Urinary bladder (tissue), 4 donors: ENCODE data around the gene NR2C2AP. TPM values are rescaled to one million over a fixed set of nuclear protein-coding genes. Genes with fewer than 3 reads are reported as not detected.
A peak's percentile ranks its signal among the peaks of the same experiment; 100 is the strongest.
"Not testable (repeated sequence)": the region's sequence is repeated elsewhere in the genome, so short reads cannot be mapped to it uniquely, and the experiment has no call there.

Experiments used
- DNase-seq: peaks from one replicate; pipeline ENCODE4 v3.0.0-alpha.2; 2015; ENCODE audit errors: extremely low spot score
- H3K27ac ChIP-seq: one replicate; pipeline ENCODE4 v1.5.1; 2013; ENCODE audit warnings: low read depth, mild to moderate bottlenecking, moderate library complexity
- H3K36me3 ChIP-seq: one replicate; pipeline ENCODE4 v1.6.1; 2013; ENCODE audit warnings: mild to moderate bottlenecking, moderate library complexity; ENCODE audit not compliant: insufficient read depth
- H3K4me1 ChIP-seq: one replicate; pipeline ENCODE4 v1.6.1; 2013; ENCODE audit warnings: mild to moderate bottlenecking, moderate library complexity; ENCODE audit not compliant: insufficient read depth
- H3K4me3 ChIP-seq: one replicate; pipeline ENCODE4 v1.5.1; 2013; ENCODE audit warnings: low read depth, low read length
- WGBS: extraction: QIAGEN DNeasy Blood & Tissue Kit; methylation state at CpG from one replicate; pipeline ENCODE4 v1.1.7; 2013; 5-methylcytosine and 5-hydroxymethylcytosine counted together
- polyA plus RNA-seq: library from polyadenylated mRNA; stranded (reverse); fragments of 200-250 nt; gene quantifications from one replicate; pipeline ENCODE4 v1.2.3, GENCODE V29; 2013
- total RNA-seq: library from RNA; depleted of rRNA; stranded (reverse); fragments of >200 nt; gene quantifications from one replicate; pipeline ENCODE4 v1.2.3, GENCODE V29; 2014
- donor health status: healthy with polysubstance abuse.
- donor health status: healthy.

NR2C2AP gene
- total and polyA plus RNA-seq, 2 donors: 8.5 to 28.3 TPM

DNA sequence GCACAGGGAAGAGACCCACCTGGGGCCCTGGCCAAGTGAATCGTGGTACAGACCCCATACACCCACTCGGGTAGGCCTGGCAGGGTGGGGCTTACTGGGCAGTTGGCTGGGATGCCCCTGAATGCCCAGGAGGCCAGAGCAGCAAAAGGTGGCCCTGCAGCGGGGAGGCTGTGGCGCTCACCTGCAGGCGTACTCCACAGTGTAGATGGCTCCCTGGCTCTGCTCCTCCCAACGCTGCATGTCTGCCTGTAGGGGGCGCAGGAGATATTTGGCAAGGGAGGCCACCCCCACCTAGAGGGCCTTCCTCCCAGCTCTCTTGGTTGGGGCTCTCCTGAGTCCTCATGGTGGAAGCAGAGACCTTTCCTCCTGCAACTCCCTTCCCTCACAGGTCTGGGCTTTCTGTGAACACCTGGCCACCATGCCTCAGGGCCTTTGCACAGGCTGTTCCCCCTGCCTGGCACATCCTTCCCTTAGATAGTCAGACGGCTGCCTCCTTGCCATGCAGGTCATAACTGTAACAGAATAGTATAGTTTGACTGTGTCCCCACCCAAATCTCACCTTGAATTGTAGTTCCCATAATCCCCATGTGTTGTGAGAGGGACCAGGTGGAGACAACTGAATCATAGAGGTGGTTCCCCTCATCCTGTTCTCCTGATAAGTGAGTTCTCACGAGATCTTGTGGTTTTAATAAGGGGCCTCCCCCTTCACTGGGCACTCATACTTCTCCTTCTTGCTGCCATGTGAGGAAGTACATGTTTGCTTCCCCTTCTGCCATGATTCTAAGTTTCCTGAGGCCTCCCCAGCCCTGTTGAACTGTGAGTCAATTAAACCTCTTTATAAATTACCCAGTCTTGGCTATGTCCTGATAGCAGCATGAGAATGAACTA lies 17.1 kb downstream of the NR2C2AP start:
- Histone ChIP-seq H3K4me1 (no peaks in the 10 kb centered on the region), H3K27ac (no peak overlapping the region), H3K4me3 (no peak overlapping the region), H3K36me3 (no peaks in the 10 kb centered on the region)
- 64% methylated on average over 9 of the region's 9 CpGs for WGBS
- no peak for DNase-seq

DNA sequence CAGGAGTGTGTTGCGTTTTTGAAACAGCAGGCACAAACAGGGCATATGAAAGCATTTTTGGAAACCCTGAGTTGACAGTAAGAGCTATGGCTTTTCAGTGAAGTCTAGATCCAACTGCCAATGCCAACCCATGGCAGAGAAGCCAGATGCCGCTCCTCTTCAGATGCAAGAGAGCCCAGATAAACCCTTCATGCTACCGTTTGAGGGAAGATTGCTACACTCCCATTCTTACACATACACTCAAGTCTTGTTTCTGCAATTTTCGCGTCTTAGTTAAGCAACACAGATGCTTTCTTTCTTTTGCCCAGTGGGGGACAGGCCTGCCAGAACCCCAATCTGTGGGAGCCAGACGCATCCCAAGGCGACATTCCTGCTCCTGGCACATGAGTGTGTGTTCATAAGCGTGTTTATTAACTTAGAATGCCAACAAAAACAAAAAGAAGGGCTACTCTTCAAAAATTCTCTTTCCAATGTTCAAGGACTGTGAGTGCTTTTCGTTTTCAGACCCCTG lies 21.7 kb downstream of the NR2C2AP start:
- no peaks in the 10 kb centered on the region for H3K4me1 ChIP-seq
- no peaks in the 10 kb centered on the region for H3K36me3 ChIP-seq
- DNase-seq: no peak
- 94% methylated on average over 9 of the region's 9 CpGs for WGBS
- H3K27ac ChIP-seq: no peak overlapping the region
- H3K4me3 ChIP-seq: no peak overlapping the region

DNA sequence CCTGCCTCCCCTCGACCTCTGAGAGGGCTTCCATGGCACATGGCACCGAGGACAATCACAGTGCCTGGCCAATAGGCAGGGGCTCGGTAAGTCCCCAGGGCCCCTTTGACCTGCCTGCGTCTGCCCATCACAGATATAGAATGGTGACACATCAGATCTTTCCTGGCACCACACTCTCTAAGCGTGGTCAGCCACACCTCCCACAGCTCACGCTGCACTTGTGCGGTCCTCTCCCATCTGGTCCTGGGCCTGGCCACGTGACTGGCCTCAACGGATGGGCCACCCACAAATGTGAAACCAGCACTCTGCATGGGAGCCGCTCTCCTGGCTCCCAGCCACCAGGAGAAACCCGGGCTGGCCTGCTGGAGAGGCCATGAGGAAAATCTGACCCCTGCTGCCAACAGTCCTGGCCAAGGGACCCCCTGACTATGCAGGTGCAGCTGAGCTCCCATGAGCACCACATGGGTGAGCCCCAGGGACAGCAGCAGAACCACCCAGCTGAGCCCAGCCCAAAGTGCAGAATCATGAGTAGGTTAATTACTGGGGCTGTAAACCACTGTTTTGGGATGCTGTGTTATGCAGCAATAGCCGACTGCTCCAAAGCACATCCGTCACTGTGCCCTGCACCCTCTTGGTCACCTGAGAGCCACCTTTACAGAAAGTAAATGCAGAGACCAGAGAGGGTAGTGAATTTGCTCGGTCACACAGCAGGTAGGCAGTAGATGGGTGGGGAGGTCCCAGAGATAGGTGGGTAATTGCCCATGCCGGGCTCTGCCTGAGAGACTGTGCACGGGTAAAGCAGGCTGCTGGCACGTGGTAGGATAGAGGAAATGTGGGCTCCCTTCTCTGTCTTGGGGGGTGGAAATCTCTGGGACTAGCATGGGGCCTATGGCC lies 23.4 kb downstream of the NR2C2AP start:
- WGBS: 85% methylated on average over 17 of the region's 17 CpGs
- Histone ChIP-seq H3K27ac (no peak overlapping the region), H3K4me3 (no peak overlapping the region)

DNA sequence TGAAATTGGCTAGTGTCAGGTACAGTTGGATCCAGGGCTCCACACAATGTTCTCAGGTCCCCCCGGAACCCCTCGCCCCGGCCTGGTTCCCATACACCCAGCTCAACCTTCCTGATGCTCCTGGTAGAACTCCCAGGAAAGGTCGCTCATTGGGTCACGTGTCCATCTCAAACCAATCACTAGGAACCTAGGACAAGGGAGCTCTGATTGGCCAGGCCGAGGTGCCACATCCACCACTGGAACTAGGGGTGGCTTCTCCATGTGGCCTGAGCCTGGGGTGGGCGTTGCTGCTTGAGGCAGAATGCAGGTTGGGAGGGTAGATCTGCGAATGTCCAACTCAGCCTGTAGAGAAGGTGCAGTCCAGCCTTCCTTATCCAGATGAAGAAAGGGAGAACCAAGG lies 26.3 kb downstream of the NR2C2AP start:
- DNase-seq: no peak
- Histone ChIP-seq H3K27ac (no peak overlapping the region), H3K4me1 (no peaks in the 10 kb centered on the region), H3K36me3 (no peaks in the 10 kb centered on the region), H3K4me3 (no peak overlapping the region)
- 86% methylated on average over 8 of the region's 8 CpGs for WGBS

More for the DNA sequence above, 23.4 kb downstream of the NR2C2AP start:
- Histone ChIP-seq H3K4me1 (no peaks in the 10 kb centered on the region), H3K36me3 (no peaks in the 10 kb centered on the region)
- DNase-seq: no peak

DNA sequence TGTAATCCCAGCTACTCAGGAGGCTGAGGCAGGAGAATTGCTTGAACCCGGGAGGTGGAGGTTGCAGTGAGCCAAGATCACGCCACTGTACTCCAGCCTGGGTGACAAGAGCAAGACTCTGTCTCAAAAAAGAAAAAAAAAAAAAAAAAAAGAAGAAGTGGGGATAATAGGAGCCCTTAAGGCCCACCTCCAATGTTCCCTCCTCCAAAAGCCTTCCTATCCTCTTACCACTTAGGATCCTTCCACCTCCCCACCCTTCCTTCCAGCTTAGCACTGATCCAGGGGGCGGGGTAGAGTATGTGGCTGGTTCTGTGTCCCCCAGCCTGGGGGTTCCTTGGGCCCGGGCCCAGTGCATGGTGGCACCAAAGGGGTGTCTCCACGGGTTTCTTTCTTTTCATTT lies 30.0 kb downstream of the NR2C2AP start:
- not testable (repeated sequence) for H3K4me3 ChIP-seq, H3K36me3 ChIP-seq, H3K27ac ChIP-seq, H3K4me1 ChIP-seq, DNase-seq
- WGBS: 90% methylated on average over 5 of the region's 5 CpGs

DNA sequence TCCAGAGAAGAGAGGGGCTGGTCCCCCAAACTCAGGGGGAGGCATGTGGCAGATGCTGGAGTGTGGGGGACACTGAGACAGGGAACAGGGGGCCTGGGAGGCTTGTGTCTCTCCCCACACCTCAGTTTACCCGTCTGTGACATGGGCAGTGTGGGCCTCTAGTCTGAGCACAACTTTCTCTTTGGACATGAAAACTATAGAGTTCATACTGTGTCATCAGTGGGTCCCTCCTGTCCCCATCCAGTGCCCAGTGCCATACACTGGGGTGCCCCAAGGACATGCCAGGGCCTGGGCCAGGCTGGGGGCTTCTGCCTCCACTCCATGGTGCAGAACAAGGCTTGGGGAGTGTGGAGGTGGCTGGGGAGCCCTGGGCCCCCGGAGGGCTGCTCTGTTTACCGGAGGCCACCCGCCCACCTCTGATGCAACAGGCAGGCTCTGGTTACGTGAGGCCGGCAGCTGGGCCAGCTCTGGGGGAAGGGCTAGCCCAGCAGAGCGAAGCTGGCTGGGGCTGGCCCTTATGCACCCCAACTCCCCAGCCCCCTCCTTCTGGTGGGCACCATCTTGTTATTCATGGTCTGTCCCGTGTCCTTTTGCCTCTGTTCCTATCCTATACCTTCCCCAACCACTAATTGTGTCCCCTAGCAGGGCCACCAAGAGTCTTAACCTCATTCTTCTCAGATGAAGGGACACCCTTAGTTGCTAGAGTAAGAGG lies 31.2 kb downstream of the NR2C2AP start:
- no peak overlapping the region for H3K27ac ChIP-seq
- no peaks in the 10 kb centered on the region for H3K4me1 ChIP-seq
- H3K4me3 ChIP-seq: no peak overlapping the region
- 39% methylated on average over 8 of the region's 8 CpGs for WGBS
- H3K36me3 ChIP-seq: no peaks in the 10 kb centered on the region
- no peak for DNase-seq

DNA sequence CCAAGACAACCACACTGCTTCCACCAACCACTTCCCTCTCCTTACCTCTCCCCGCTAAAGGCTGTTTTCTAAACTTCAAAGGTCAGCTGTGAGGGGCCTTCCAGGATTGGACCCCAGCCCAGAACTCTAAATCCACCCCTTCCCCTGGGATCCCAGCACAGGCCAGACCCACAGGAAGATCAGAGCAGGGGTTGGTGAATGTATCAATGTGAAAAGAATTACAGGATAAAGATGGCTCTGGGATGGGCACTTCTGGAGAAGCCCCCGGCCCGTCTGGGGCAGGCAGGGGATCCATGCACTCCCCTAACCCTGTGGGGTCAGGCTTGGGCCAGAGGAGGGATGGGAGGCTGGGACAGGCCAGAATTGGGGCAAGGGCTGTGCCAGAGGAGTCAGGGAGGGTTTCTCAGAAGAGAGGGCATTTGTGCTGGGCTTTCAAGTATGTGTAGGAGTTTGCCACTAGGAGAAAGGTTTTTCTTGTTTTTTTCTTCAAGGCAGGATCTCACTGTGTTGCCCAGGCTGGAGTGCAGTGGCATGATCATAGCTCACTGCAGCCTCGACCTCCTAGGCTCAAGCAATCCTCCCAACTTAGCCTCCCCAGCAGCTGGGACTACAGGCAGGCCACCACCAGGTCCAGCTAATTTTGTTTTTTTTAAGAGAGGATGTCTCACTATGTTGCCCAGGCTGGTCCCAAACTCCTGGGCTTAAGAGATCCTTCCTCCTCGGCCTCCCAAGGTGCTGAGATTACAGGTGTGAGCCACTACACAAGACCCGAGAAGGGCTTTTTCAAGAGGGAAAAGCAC lies 32.1 kb downstream of the NR2C2AP start:
- Histone ChIP-seq H3K4me1 (no peaks in the 10 kb centered on the region), H3K36me3 (no peaks in the 10 kb centered on the region), H3K27ac (no peak overlapping the region), H3K4me3 (no peak overlapping the region)
- 67% methylated on average over 6 of the region's 6 CpGs for WGBS
- no peak for DNase-seq

DNA sequence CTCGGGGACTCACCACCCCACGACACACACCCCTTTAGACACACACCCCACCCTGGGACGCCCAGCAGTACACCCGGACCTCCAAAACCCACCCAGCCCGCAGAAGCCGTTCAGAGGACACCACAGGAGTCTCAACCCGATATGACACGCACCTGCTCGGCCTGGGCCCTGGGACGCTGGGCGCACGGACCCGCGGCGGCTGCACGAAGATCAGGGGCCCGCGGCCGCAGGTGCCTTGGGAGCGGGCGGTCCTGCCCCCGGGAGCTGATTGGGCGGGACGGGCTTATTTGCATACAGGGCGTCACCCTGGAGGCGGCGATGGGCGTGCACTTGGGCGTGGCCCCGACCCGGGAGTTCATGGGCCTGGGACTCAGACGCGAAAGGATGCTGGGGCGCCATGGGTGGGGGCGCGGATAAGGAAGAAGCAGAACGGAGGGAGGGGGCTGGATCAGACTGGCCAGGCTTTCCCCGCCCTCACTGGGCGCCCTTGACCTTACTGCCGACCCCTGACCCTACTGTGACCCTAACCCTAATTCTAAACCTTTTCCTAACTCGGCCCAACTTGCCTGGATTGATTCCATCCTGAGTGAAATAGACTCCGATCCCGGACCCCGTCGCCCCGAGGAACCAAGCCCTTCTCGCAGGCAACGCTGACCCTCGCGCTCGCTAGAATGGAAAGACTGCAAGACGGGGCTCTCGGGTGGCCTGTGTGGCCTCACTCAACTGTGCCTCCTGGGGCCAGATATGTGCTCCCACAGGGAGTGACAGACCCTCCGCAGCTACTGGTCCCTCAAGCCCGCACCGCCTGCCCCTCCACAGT lies 33.0 kb downstream of the NR2C2AP start, which contains the start of gene MEF2B:
Gene MEF2B (minus strand): TSS at position 211 of the 820 bp plus-strand sequence. CDS start 19,528 bp downstream, outside the sequence.
- no peak for DNase-seq
- H3K27ac ChIP-seq: no peak within 1 kb of the TSS
- H3K4me1 ChIP-seq: no peaks in the 10 kb centered on the region
- no peaks in the 10 kb centered on the region for H3K36me3 ChIP-seq
- H3K4me3 ChIP-seq: peak within 1 kb of the TSS; percentile 14
- WGBS: 9% methylated on average over 56 of the region's 56 CpGs

DNA sequence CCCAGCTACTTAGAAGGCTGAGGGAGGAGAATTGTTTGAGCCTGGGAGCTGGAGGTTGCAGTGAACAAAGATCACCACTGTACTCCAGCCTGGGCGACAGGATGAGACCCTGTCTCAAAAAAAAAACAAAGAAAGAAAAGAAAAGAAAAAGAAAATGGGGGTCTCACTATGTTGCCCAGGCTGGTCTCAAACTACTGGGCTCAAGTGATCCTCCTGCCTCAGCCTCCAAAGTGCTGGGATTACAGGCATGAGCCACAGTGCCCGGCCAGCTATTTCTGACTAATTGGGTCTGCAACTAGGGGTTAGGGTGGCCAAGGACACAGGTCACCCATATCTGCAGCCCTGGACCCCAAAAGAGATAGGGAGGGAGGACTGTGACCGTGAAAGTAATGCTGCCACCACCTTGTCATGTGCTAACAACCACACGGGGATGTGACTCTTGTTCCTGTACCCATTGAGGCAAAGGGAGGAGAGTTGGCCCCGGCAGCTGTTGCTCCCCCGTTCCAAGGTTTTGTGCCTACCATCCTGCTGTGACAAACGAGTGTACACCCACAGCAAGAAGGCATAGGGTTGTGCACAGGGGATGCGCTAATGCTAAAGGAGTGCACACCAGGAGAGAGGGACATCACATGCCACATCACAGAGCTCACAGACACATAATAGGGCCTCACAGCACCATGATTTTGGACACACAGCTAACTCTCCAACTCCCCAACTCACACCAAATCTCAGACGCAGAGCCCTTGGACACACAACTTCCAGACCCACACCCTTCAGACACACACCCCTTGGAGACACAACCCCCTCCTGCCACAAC lies 33.8 kb downstream of the NR2C2AP start:
- WGBS: 80% methylated on average over 9 of the region's 9 CpGs
- no peak for DNase-seq
- no peak overlapping the region for H3K4me3 ChIP-seq
- no peaks in the 10 kb centered on the region for H3K36me3 ChIP-seq
- no peaks in the 10 kb centered on the region for H3K4me1 ChIP-seq
- H3K27ac ChIP-seq: no peak overlapping the region

DNA sequence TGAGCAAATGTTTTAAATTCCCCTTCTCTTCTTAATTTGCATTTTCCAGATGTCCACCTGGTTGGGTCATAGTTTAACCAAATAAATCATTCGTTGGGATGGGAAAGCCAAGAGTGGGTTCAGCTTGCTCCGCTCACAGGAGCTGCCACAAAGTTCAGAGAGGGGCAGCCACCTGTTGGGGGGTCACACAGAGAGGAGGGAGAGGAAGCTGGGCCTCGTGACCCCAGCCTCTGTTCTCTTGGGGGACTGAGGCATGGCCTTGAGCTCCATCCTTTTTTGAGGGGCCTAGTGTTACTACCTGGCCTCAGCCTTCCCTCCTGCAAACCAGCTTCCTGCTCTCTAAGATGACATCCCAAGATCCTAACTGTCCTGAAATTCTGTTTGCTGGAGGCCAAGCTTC lies 35.6 kb downstream of the NR2C2AP start:
- DNase-seq: no peak
- H3K4me1 ChIP-seq: no peaks in the 10 kb centered on the region
- H3K36me3 ChIP-seq: no peaks in the 10 kb centered on the region
- H3K4me3 ChIP-seq: no peak overlapping the region
- 86% methylated on average over 3 of the region's 3 CpGs for WGBS
- H3K27ac ChIP-seq: no peak overlapping the region

DNA sequence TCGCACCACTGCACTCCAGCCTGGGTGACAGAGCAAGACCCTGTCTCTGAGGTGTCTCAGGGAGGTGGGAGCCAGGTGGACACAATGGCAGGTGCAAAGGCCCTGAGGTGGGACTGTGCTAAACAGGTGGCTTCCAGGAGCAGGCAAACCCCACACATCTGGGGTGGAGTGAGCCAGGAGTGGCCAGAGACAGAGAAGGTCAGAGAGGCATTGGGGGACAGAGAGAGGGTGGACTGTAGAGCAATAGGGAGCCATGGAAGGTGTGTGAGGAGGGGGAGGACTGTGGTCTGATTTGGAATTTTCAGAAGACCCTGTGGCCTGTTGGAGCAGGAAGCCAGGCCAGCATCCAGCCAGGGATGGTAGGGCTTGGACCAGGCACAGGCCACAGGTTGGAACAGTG lies 37.8 kb downstream of the NR2C2AP start:
- 95% methylated on average over 1 of the region's 1 CpG for WGBS
- Histone ChIP-seq H3K4me1 (no peaks in the 10 kb centered on the region), H3K4me3 (no peak overlapping the region), H3K36me3 (no peaks in the 10 kb centered on the region), H3K27ac (no peak overlapping the region)
- DNase-seq: no peak
